SK-N-DZ (cell line): Measurements from ENCODE around the gene DHX32. TPM values are rescaled to one million over a fixed set of nuclear protein-coding genes. Genes with fewer than 3 reads are reported as not detected.
"Not testable (repeated sequence)": the region's sequence is repeated elsewhere in the genome, so short reads cannot be mapped to it uniquely, and the experiment has no call there.

Experiments used
- DNase-seq: peaks from one replicate; pipeline ENCODE4 v3.0.0-alpha.2; 2015; ENCODE audit warnings: low spot score
- polyA plus RNA-seq, 2 experiments: library from polyadenylated mRNA; depleted of rRNA; stranded (reverse); fragments of >200 nt; gene quantifications; 2 replicates each; pipeline ENCODE4 v1.2.3, GENCODE V29; 2014

DHX32 gene, protein sequence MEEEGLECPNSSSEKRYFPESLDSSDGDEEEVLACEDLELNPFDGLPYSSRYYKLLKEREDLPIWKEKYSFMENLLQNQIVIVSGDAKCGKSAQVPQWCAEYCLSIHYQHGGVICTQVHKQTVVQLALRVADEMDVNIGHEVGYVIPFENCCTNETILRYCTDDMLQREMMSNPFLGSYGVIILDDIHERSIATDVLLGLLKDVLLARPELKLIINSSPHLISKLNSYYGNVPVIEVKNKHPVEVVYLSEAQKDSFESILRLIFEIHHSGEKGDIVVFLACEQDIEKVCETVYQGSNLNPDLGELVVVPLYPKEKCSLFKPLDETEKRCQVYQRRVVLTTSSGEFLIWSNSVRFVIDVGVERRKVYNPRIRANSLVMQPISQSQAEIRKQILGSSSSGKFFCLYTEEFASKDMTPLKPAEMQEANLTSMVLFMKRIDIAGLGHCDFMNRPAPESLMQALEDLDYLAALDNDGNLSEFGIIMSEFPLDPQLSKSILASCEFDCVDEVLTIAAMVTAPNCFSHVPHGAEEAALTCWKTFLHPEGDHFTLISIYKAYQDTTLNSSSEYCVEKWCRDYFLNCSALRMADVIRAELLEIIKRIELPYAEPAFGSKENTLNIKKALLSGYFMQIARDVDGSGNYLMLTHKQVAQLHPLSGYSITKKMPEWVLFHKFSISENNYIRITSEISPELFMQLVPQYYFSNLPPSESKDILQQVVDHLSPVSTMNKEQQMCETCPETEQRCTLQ
- 11.9 and 16.3 TPM in 2 replicates for polyA plus RNA-seq (2014; cell fraction: cytosol; rRNA removed)
- polyA plus RNA-seq (2014; cell fraction: nucleus; rRNA removed) = 12.9 and 14.2 TPM in 2 replicates

- no peak for DNase-seq
Measured at GRCh38 chr10:125881192-125881591, at the start of gene DHX32. Gene DHX32 (minus strand): TSS chr10:125881292. CDS start chr10:125880824, 468 bp downstream.

- DNase-seq = no peak
Measured at GRCh38 chr10:125929618-125930017, 48.5 kb upstream of the DHX32 start.

DNA sequence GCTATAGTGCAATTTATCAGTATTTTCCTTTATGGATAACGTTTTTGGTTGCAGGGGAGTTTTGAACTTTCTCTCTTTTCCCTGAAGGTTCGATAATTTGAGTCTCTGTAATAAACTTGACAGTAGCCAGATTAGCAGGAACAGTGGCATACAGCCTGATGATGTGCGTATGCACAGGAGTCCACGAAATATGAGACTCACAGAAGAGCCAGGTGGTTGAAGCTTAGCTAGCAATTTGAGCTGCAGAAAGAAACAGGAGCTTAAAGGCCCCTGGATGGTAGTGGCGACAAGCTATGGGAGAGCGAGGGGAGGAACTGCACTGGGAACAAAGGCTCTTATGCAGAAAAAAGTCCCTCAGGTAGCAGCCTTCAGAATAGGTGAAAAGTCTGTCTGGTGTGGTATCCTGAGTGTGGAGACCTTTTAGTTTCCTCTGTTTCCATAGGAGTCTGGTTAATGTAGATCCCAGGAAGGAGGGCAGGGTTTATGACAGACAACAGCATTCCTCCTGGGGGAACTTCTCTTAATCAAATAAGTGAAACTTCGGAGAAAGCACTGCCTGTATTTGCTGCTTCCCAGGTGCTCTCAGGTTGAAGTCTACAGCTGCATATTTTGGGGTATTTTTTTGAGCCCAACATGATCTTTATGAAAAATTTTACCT is 48.0 kb upstream of the DHX32 start:
- DNase-seq = no peak

GRCh38 chr10:125927265-125927664 is 46.2 kb upstream of the DHX32 start:
- not testable (repeated sequence) for DNase-seq

- no peak for DNase-seq
Measured at GRCh38 chr10:125926247-125926646, 45.2 kb upstream of the DHX32 start.

GRCh38 chr10:125925262-125925834 is 44.3 kb upstream of the DHX32 start:
- DNase-seq = no peak

- not testable (repeated sequence) for DNase-seq
Measured at GRCh38 chr10:125921643-125922306, 40.7 kb upstream of the DHX32 start.

DNA sequence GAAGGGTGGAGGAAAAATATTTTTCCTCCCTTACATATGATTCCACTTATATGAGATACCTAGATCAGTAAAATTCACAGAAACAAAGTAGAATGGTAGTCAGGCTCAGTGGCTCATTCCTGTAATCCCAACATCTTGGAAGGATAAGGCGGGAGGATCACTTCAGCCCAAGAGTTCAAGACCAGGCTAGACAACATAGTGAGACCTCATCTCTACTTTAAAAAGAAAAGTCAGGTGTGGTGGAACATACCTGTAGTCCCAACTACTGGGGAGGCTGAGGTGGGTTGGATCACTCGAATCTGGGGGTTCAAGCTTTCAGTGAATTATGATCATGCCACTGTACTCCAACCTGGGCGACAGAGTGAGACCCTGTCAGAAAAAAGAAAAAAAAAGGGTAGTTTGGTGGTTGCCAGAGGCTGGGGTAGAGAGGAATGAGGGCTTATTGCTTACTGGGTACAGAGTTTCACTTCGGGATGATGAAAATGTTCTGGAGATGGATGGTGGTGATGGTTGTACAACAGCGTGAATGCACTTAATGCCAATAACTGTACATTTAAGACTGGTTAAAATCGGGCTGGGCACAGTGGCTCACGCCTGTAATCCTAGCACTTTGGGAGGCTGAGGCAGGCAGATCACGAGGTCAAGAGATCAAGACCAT is 36.7 kb upstream of the DHX32 start:
- DNase-seq = not testable (repeated sequence)

GRCh38 chr10:125916977-125917376 is 35.9 kb upstream of the DHX32 start:
- no peak for DNase-seq

DNA sequence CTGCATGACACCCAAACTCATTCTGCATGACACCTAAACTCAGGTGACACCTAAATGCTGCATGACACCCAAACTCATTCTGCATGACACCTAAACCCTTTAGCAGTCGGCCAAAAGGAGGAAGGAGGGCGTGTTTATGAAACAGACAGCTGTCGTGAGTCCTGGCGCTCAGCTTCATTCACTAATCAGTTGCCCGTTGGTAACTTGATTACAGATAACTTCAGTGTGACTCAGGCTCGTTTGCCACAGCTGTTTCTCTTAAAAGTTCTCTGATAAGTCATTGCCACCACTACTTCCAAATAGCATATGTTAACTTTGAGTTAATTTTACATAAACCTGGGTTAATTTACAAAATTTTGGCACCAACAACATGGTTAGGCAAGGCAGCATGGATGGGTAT is 32.2 kb upstream of the DHX32 start:
- DNase-seq = not testable (repeated sequence)

DNA sequence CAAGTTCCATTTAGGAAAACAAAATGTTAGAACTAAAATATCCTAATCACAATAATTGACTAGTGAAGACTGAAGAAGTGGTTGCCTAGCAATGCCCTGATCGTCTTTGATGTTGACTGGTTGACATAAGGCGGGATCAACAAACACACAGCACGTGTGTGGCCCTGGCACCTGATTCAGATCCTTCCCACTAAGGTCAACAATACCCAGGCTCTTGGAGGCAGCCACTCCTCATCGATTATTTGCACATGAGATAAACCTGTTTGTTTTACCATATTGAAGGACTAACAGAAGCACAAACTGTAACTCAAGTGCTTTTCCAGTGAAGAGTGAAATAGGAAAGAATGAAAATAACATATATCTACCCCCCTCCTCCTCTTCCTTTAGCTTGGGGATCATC is 30.9 kb upstream of the DHX32 start:
- no peak for DNase-seq

DNA sequence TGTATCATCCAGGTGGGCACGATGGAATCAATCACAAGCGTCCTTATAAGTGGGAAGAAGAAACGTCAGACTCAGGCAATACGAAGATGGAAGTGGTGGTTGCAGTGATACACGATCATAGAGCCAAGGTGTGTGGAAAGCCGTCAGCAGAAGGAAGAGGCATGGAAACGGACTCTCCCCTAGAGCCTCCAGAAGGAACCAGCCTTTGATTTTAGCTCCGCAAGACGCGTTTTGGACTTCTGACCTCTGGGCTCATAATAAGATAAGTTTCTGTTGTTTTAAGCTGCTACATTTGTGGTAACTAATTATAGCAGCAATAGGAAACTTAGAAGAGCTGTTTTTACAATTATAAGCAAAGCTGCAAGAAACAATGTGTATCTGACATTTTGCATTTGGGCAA is 30.1 kb upstream of the DHX32 start:
- no peak for DNase-seq

DNA sequence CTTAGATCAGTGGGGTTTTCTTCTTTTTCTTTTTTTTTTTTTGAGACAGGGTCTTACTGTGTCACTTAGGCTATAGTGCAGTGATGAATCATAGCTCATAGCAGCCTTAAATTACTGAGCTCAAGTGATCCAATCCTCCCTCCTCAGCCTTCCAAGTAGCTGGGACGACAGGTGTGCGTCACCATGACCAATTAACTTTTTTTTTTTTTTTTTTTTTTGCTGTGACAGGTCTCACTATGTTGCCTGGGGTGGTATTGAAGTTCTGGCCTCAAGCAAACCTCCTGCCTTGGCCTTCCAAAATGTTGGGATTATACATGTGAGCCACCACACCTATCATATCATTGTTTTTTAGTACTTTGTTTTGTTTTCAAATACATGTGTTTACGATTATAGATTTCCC is 28.4 kb upstream of the DHX32 start:
- not testable (repeated sequence) for DNase-seq

- not testable (repeated sequence) for DNase-seq
Measured at GRCh38 chr10:125908813-125909212, 27.7 kb upstream of the DHX32 start.

DNA sequence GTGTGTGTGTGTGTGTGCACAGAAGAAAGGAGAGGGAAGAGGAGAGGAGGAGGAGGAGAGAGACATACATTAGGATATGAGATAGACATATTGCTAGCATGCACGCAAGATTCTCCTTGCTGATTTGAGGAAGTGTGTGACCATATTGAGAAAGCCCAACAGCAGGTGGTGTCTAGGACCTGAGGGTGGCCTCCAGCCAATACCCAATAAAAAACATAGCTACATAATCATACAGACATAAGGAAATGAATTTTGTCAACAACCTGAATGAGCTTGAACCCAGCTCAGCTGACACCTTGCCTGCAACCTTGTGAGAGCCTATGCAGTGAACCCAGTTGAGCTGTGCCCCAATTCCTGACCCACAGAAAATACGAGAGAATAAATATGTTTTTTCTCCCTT is 26.5 kb upstream of the DHX32 start:
- not testable (repeated sequence) for DNase-seq

DNA sequence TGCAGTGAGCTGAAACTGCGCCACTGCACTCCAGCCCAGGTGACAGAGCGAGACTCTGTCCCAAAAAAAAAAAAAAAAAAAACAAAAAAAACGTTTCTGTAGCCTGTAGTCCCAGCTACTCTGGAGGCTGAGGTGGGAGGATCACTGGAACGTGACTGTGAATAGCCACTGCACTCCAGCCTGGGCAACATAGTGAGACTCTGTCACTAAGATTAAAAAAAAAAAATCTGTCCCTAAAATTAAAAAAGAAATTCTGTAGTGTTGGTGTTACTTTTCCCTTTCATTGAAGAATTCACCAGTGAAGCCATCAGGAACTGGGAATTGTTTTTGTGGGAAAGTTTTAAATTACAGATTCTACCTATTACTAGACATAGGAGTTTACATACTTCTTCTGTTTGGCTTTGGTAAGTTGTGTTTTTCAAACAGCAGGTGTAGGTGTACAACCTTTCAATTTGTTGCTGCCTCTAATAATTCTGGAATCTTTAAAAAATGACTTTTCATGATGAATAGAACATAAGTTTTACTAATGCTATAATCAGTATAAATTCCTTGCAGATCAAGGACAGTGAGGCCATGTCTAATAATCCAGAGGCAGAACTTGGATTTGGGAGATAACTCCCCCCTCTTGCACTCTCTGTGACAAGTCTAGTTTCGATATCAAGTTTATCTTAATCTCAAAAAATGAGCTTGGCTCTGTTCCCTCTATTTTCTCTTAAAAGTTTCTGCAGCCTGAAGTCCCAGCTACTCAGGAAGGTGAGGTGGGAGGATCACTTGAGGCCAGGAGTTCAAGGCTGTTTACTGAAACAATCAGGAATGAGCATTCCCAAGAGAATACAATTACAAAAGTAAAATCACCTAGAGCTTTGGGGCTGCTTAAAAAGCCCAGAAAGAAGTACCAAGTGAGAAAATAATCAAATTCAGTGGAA is 24.2 kb upstream of the DHX32 start:
- DNase-seq = not testable (repeated sequence)

DNA sequence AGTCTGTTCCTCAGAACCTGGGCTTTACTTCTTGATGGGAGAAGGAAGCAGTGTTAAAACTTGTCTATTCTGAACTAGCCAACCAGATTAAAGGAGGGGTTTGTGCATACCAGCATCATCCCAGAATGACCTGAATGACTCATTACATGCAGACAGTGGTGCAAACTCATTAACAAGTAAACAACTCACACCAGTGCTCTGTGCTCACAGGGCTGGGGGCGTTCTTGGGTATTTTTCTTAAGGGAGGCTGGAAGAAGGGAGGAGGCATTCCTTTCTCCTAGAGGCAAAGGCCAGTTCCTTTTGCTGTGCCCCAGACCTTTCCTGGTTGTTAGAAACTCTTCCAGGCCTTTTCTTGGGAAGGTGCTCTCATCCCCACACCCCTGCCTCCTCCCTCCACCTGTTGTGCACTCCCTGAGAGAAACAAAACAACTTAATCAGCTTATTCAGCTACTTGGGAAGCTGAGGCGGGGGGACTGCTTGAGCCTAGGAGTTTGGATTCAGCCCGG is 22.1 kb upstream of the DHX32 start:
- not testable (repeated sequence) for DNase-seq

GRCh38 chr10:125900963-125901362 is 19.9 kb upstream of the DHX32 start:
- not testable (repeated sequence) for DNase-seq

GRCh38 chr10:125897317-125897716 is 16.2 kb upstream of the DHX32 start:
- not testable (repeated sequence) for DNase-seq
